ENCODE results near the gene KRTAP1-1. TPM values are rescaled to one million over a fixed set of nuclear protein-coding genes. Genes with fewer than 3 reads are reported as not detected.

Gene KRTAP1-1
- not detected in 5 replicates for total RNA-seq (2022; extraction: Qiagen RNA extraction)

GRCh38 chr17:41040783-41041571, at the start of gene KRTAP1-1:
TSS of gene KRTAP1-1 (minus strand) at chr17:41041450. CDS start at chr17:41041397, 53 bp downstream.

GRCh38 chr17:41084100-41084856, 43.0 kb upstream of the KRTAP1-1 start, which contains the start of gene KRTAP4-7:
TSS of gene KRTAP4-7 (plus strand) at chr17:41084150. CDS start at chr17:41084207, 57 bp downstream.

GRCh38 chr17:41065829-41066624, 24.8 kb upstream of the KRTAP1-1 start, which contains the start of gene KRTAP2-4:
TSS of gene KRTAP2-4 (minus strand) at chr17:41065879. CDS start at chr17:41065845, 34 bp downstream.

GRCh38 chr17:41060052-41060604, 18.9 kb upstream of the KRTAP1-1 start, which contains the start of gene KRTAP2-3:
TSS of gene KRTAP2-3 (minus strand) at chr17:41060114. CDS start at chr17:41060050, 64 bp downstream.

GRCh38 chr17:41055130-41055529, 13.9 kb upstream of the KRTAP1-1 start, which contains the start of gene KRTAP2-2:
TSS of gene KRTAP2-2 (minus strand) at chr17:41055230. CDS start at chr17:41055211, 19 bp downstream.

GRCh38 chr17:41046735-41047465, 5.7 kb upstream of the KRTAP1-1 start, which contains the start of gene KRTAP2-1:
TSS of gene KRTAP2-1 (minus strand) at chr17:41047316. CDS start at chr17:41047267, 49 bp downstream.

GRCh38 chr17:41034346-41034935, 6.8 kb downstream of the KRTAP1-1 start, which contains the start of gene KRTAP1-3:
TSS of gene KRTAP1-3 (minus strand) at chr17:41034874. CDS start at chr17:41034821, 53 bp downstream.

GRCh38 chr17:41029633-41030245, 11.5 kb downstream of the KRTAP1-1 start, which contains the start of gene KRTAP1-4:
TSS of gene KRTAP1-4 (minus strand) at chr17:41030195. CDS start at chr17:41030078, 117 bp downstream.

GRCh38 chr17:41026715-41027471, 14.4 kb downstream of the KRTAP1-1 start, which contains the start of gene KRTAP1-5:
TSS of gene KRTAP1-5 (minus strand) at chr17:41027208. CDS start at chr17:41027155, 53 bp downstream.

GRCh38 chr17:41008811-41009210, 32.4 kb downstream of the KRTAP1-1 start, which contains the start of gene KRTAP3-1:
TSS of gene KRTAP3-1 (minus strand) at chr17:41009128. CDS start at chr17:41009074, 54 bp downstream.

GRCh38 chr17:40999563-40999962, 41.7 kb downstream of the KRTAP1-1 start, which contains the start of gene KRTAP3-2:
TSS of gene KRTAP3-2 (minus strand) at chr17:40999906. CDS start at chr17:40999853, 53 bp downstream.

GRCh38 chr17:40993839-40994238, 47.4 kb downstream of the KRTAP1-1 start, which contains the start of gene KRTAP3-3:
TSS of gene KRTAP3-3 (minus strand) at chr17:40994164. CDS start at chr17:40994097, 67 bp downstream.

Other genes with a start within 250 kb of the KRTAP1-1 start
- gene KRT28, start 241.5 kb downstream of the KRTAP1-1 start, total RNA-seq (2022; extraction: Qiagen RNA extraction): not detected in 5 replicates
- gene KRT10, start 218.8 kb downstream of the KRTAP1-1 start, total RNA-seq (2022; extraction: Qiagen RNA extraction): 61.8 to 120 TPM (median 113 TPM) in 5 replicates
- gene KRT12, start 174.2 kb downstream of the KRTAP1-1 start, total RNA-seq (2022; extraction: Qiagen RNA extraction): not detected in 5 replicates
- 0.14 to 0.41 TPM (median 0.17 TPM) in 5 replicates for gene KRT20, start 156.2 kb downstream of the KRTAP1-1 start, total RNA-seq (2022; extraction: Qiagen RNA extraction)
- gene KRT23, start 103.8 kb downstream of the KRTAP1-1 start, total RNA-seq (2022; extraction: Qiagen RNA extraction): 0.08 to 0.29 TPM (median 0.11 TPM) in 4 of 5 replicates, not detected in the other
- not detected in 5 replicates for gene KRT39, start 74.5 kb downstream of the KRTAP1-1 start, total RNA-seq (2022; extraction: Qiagen RNA extraction)
- not detected in 5 replicates for gene KRT40, start 57.1 kb downstream of the KRTAP1-1 start, total RNA-seq (2022; extraction: Qiagen RNA extraction)
- not detected in 5 replicates for gene KRTAP3-3, start 47.3 kb downstream of the KRTAP1-1 start, total RNA-seq (2022; extraction: Qiagen RNA extraction)
- gene KRTAP3-2, start 41.5 kb downstream of the KRTAP1-1 start, total RNA-seq (2022; extraction: Qiagen RNA extraction): 0.26 to 0.44 TPM (median 0.29 TPM) in 5 replicates
- gene KRTAP3-1, start 32.3 kb downstream of the KRTAP1-1 start, total RNA-seq (2022; extraction: Qiagen RNA extraction): 0.24 TPM in 1 of 5 replicates, not detected in the others
- not detected in 5 replicates for gene KRTAP1-5, start 14.2 kb downstream of the KRTAP1-1 start, total RNA-seq (2022; extraction: Qiagen RNA extraction)
- gene KRTAP1-4, start 11.3 kb downstream of the KRTAP1-1 start, total RNA-seq (2022; extraction: Qiagen RNA extraction): not detected in 5 replicates
- gene KRTAP1-3, start 6.6 kb downstream of the KRTAP1-1 start, total RNA-seq (2022; extraction: Qiagen RNA extraction): not detected in 5 replicates
- gene KRTAP2-1, start 5.9 kb upstream of the KRTAP1-1 start, total RNA-seq (2022; extraction: Qiagen RNA extraction): not detected in 5 replicates
- not detected in 5 replicates for gene KRTAP2-2, start 13.8 kb upstream of the KRTAP1-1 start, total RNA-seq (2022; extraction: Qiagen RNA extraction)
- 0.20 to 0.22 TPM in 2 of 5 replicates, not detected in the others for gene KRTAP2-3, start 18.7 kb upstream of the KRTAP1-1 start, total RNA-seq (2022; extraction: Qiagen RNA extraction)
- gene KRTAP2-4, start 24.4 kb upstream of the KRTAP1-1 start, total RNA-seq (2022; extraction: Qiagen RNA extraction): not detected in 5 replicates
- not detected in 5 replicates for gene KRTAP4-7, start 42.7 kb upstream of the KRTAP1-1 start, total RNA-seq (2022; extraction: Qiagen RNA extraction)
- not detected in 5 replicates for gene KRTAP4-8, start 56.7 kb upstream of the KRTAP1-1 start, total RNA-seq (2022; extraction: Qiagen RNA extraction)
- not detected in 5 replicates for gene KRTAP4-16, start 60.8 kb upstream of the KRTAP1-1 start, total RNA-seq (2022; extraction: Qiagen RNA extraction)
- not detected in 5 replicates for gene KRTAP4-9, start 63.9 kb upstream of the KRTAP1-1 start, total RNA-seq (2022; extraction: Qiagen RNA extraction)
- gene KRTAP4-11, start 76.9 kb upstream of the KRTAP1-1 start, total RNA-seq (2022; extraction: Qiagen RNA extraction): not detected in 5 replicates
- not detected in 5 replicates for gene KRTAP4-12, start 82.7 kb upstream of the KRTAP1-1 start, total RNA-seq (2022; extraction: Qiagen RNA extraction)
- not detected in 5 replicates for gene KRTAP4-6, start 99.1 kb upstream of the KRTAP1-1 start, total RNA-seq (2022; extraction: Qiagen RNA extraction)
- gene KRTAP4-5, start 108.4 kb upstream of the KRTAP1-1 start, total RNA-seq (2022; extraction: Qiagen RNA extraction): not detected in 5 replicates
- gene KRTAP4-4, start 119.3 kb upstream of the KRTAP1-1 start, total RNA-seq (2022; extraction: Qiagen RNA extraction): not detected in 5 replicates
- gene KRTAP4-3, start 126.8 kb upstream of the KRTAP1-1 start, total RNA-seq (2022; extraction: Qiagen RNA extraction): not detected in 5 replicates
- gene KRTAP4-2, start 136.8 kb upstream of the KRTAP1-1 start, total RNA-seq (2022; extraction: Qiagen RNA extraction): not detected in 5 replicates
- gene KRTAP4-1, start 143.5 kb upstream of the KRTAP1-1 start, total RNA-seq (2022; extraction: Qiagen RNA extraction): 0.10 to 0.29 TPM (median 0.16 TPM) in 3 of 5 replicates, not detected in the others
- gene KRTAP9-1, start 148.4 kb upstream of the KRTAP1-1 start, total RNA-seq (2022; extraction: Qiagen RNA extraction): not detected in 5 replicates
- gene KRTAP9-2, start 185.2 kb upstream of the KRTAP1-1 start, total RNA-seq (2022; extraction: Qiagen RNA extraction): not detected in 5 replicates
- gene KRTAP9-3, start 191.0 kb upstream of the KRTAP1-1 start, total RNA-seq (2022; extraction: Qiagen RNA extraction): not detected in 5 replicates
- not detected in 5 replicates for gene KRTAP9-8, start 196.5 kb upstream of the KRTAP1-1 start, total RNA-seq (2022; extraction: Qiagen RNA extraction)
- not detected in 5 replicates for gene KRTAP9-4, start 208.2 kb upstream of the KRTAP1-1 start, total RNA-seq (2022; extraction: Qiagen RNA extraction)
- gene KRTAP9-9, start 213.9 kb upstream of the KRTAP1-1 start, total RNA-seq (2022; extraction: Qiagen RNA extraction): not detected in 5 replicates
- gene KRTAP9-6, start 223.9 kb upstream of the KRTAP1-1 start, total RNA-seq (2022; extraction: Qiagen RNA extraction): not detected in 5 replicates
- gene KRTAP9-7, start 234.2 kb upstream of the KRTAP1-1 start, total RNA-seq (2022; extraction: Qiagen RNA extraction): not detected in 5 replicates

Data from A549 treated with Hydrocortisone at 1 μM for 4 hours (cell line).